Gastroesophageal sphincter (tissue), 4 donors: ENCODE data around the gene CLTC. TPM values are rescaled to one million over a fixed set of nuclear protein-coding genes. Genes with fewer than 3 reads are reported as not detected.
A peak's percentile ranks its signal among the peaks of the same experiment; 100 is the strongest.

Source experiments
- ATAC-seq: fragments of 150-250 bp; one replicate; pipeline ENCODE4 v1.9.1; 2016; ENCODE audit warnings: mild to moderate bottlenecking, moderate library complexity
- H3K27ac ChIP-seq, 4 donors: fragments of 200-600 bp; sonication (generic) in 3 of 4; 1 replicate in 3 of 4; 2 replicates in 1 of 4; pipeline ENCODE4 v1.5.1; 2016 to 2019
- H3K27me3 ChIP-seq: fragments of 200-600 bp; sonication (generic); one replicate; pipeline ENCODE4 v1.5.1; 2019
- H3K36me3 ChIP-seq, 2 donors: fragments of 200-600 bp; sonication (generic); one replicate each; pipeline ENCODE4 v1.5.1; 2019; ENCODE audit warnings: control low read depth in 1 of 2
- H3K4me1 ChIP-seq, 3 donors: fragments of 200-600 bp; sonication (generic); 1 replicate in 2 of 3; 2 replicates in 1 of 3; pipeline ENCODE4 v1.5.1; 2016 to 2019; ENCODE audit warnings: control low read depth in 2 of 3
- H3K4me3 ChIP-seq, 2 donors: fragments of 200-600 bp; sonication (generic); one replicate each; pipeline ENCODE4 v1.5.1; 2019; ENCODE audit warnings: mild to moderate bottlenecking in 1 of 2, moderate library complexity in 1 of 2
- H3K9me3 ChIP-seq, 3 donors: fragments of 200-600 bp; sonication (generic); one replicate each; pipeline ENCODE4 v1.5.1; 2017 to 2019; ENCODE audit warnings: control low read depth in 2 of 3
- CTCF ChIP-seq, 4 experiments: fragments of 200-600 bp in 2 of 4; fragments of 450-650 bp in 2 of 4; sonication (generic) in 1 of 4; IDR thresholded peaks; one replicate each; pipeline ENCODE4 v1.5.1; 2017 to 2019; ENCODE audit warnings: antibody characterized with exemption in 4 of 4, mild to moderate bottlenecking in 2 of 4, moderate library complexity in 2 of 4
- EP300 ChIP-seq: sonication (generic); formaldehyde crosslinking; IDR thresholded peaks from one replicate; pipeline ENCODE4 v1.6.1; 2017; ENCODE audit warnings: antibody characterized with exemption, mild to moderate bottlenecking
- POLR2A ChIP-seq, 2 donors: fragments of 450-650 bp; IDR thresholded peaks; one replicate each; pipeline ENCODE4 v1.6.1; 2017; ENCODE audit warnings: antibody characterized with exemption in 2 of 2, mild to moderate bottlenecking in 2 of 2, moderate library complexity in 1 of 2
- POLR2AphosphoS5 ChIP-seq: sonication (generic); formaldehyde crosslinking; IDR thresholded peaks from one replicate; pipeline ENCODE4 v1.6.1; 2017; ENCODE audit warnings: antibody characterized with exemption
- WGBS, 2 donors: methylation state at CpG; one replicate each; pipeline ENCODE4 v1.1.5; 2018; ENCODE audit warnings: low coverage in 1 of 2; 5-methylcytosine and 5-hydroxymethylcytosine counted together
- total RNA-seq, 4 donors: library from RNA; depleted of rRNA; stranded (reverse); fragments of >200 nt; gene quantifications; one replicate each; pipeline ENCODE4 v1.1.0, GENCODE V29; 2016

The CLTC gene
- total RNA-seq, 4 donors from 2014 or later = 290 to 342 (median 317) TPM

GRCh38 chr17:59607061-59607460 is 12.6 kb upstream of the CLTC start:
- no peak for ATAC-seq
- Histone ChIP-seq H3K27ac (no peak overlapping the region), H3K36me3 (peaks cover 0 to 86% of the 10 kb centered on the region in 2 donors), H3K4me1 (no peaks in the 10 kb centered on the region), H3K27me3 (no peaks in the 10 kb centered on the region), H3K4me3 (no peak overlapping the region), H3K9me3 (no peaks in the 10 kb centered on the region)
- WGBS, 2 donors = 40 to 71% methylated on average over 1 to 3 of the region's 3 CpGs
- TF ChIP-seq CTCF (IDR thresholded peaks at IDR 0.05) (no peak), POLR2AphosphoS5 (no peak), POLR2A (IDR thresholded peaks at IDR 0.05) (no peak), EP300 (no peak)

GRCh38 chr17:59607817-59608403 is 11.8 kb upstream of the CLTC start:
- Histone ChIP-seq H3K36me3 (peaks cover 0 to 78% of the 10 kb centered on the region in 2 donors), H3K4me1 (no peaks in the 10 kb centered on the region), H3K4me3 (no peak overlapping the region), H3K9me3 (no peaks in the 10 kb centered on the region), H3K27ac (no peak overlapping the region), H3K27me3 (no peaks in the 10 kb centered on the region)
- TF ChIP-seq CTCF (IDR thresholded peaks at IDR 0.05) (no peak), POLR2AphosphoS5 (no peak), EP300 (no peak), POLR2A (IDR thresholded peaks at IDR 0.05) (no peak)
- 79 to 86% methylated on average over 5 of the region's 5 CpGs for WGBS, 2 donors
- no peak for ATAC-seq

- no peak overlapping the region for H3K27ac ChIP-seq
- ATAC-seq = no peak
- no peaks in the 10 kb centered on the region for H3K4me1 ChIP-seq
- no peaks in the 10 kb centered on the region for H3K27me3 ChIP-seq
- H3K9me3 ChIP-seq = no peaks in the 10 kb centered on the region
- no peak overlapping the region for H3K4me3 ChIP-seq
- H3K36me3 ChIP-seq = peaks cover 0 to 44% of the 10 kb centered on the region in 2 donors
- no peak for TF ChIP-seq POLR2AphosphoS5
Measured at GRCh38 chr17:59611503-59611902, 8.2 kb upstream of the CLTC start.

- no peaks in the 10 kb centered on the region for H3K27me3 ChIP-seq
- no peaks in the 10 kb centered on the region for H3K36me3 ChIP-seq
- WGBS, 2 donors = 90% methylated on average over 3 of the region's 7 CpGs; no CpG with 5 or more reads in 1 of the 2 donors
- H3K27ac ChIP-seq = no peak overlapping the region
- H3K4me3 ChIP-seq = no peak overlapping the region
- no peaks in the 10 kb centered on the region for H3K9me3 ChIP-seq
- no peak for ATAC-seq
- peaks cover 4 to 18% (median 5%) of the 10 kb centered on the region in 3 donors for H3K4me1 ChIP-seq
- TF ChIP-seq POLR2AphosphoS5 (no peak), EP300 (no peak), POLR2A (IDR thresholded peaks at IDR 0.05) (no peak), CTCF (IDR thresholded peaks at IDR 0.05) (no peak)
Measured at GRCh38 chr17:59616253-59616920, 3.3 kb upstream of the CLTC start.

- H3K4me1 ChIP-seq = peaks cover 6 to 27% (median 13%) of the 10 kb centered on the region in 3 donors
- TF ChIP-seq POLR2AphosphoS5 = no peak
- no peak for TF ChIP-seq CTCF (IDR thresholded peaks at IDR 0.05)
- H3K9me3 ChIP-seq = no peaks in the 10 kb centered on the region
- H3K36me3 ChIP-seq = no peaks in the 10 kb centered on the region
- no peak for ATAC-seq
- 100% methylated on average over 1 of the region's 1 CpG for WGBS, 2 donors
- H3K27me3 ChIP-seq = no peaks in the 10 kb centered on the region
- peak overlapping the region in 2 of 4 donors; percentile 30 to 99 for H3K27ac ChIP-seq
- no peak overlapping the region for H3K4me3 ChIP-seq
Measured at GRCh38 chr17:59617156-59617732, 2.5 kb upstream of the CLTC start.
